ENCODE results near the gene HESX1.

HESX1 gene

DNA sequence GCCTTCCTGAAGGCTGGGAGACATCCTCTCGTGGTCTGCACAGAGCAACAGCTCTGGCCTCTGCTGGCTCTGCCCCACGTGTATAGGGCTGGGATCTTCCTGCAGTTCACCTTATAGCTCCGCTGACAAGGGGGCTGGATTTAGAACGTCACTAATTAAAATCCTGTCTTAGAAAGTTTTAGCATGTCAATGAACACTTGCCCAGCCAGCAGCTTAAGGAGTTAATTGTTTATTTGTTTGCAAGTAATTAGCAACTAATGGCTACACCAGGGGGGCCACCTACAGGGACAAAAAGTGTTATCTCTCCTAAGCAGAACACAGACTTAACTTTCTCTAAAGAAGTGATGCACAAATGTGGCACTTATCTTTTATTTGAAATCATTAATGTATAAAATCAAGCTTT lies at the start of gene HESX1:
TSS of gene HESX1 (minus strand) at position 84 of the 403 bp plus-strand sequence. CDS start at position 24, 60 bp downstream.
- DNase-seq (ENCODE audit: low spot score), result no peak

GRCh38 chr3:57244946-57245345 lies 45.2 kb upstream of the HESX1 start:
- DNase-seq (ENCODE audit: low spot score), result no peak

- no peak for DNase-seq (ENCODE audit: low spot score)
Measured at GRCh38 chr3:57234613-57235575, 35.1 kb upstream of the HESX1 start.

DNA sequence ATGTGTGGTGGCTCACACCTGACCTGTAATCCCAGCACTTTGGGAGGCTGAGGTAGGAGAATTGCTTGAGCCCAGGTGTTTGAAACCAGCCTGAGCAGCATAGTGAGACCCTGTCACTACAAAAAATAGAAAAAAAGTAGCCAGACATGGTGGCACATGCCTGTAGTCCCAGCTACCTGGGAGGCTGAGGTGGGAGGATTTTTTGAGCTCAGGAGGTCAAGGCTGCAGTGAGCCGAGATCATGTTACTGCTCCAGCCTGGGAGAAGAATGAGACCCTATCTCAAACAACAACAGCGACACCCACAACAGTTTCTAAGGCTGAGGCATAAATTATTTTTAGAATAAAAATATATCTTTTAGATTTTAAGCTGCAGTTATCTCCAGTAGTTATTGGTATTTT lies 34.0 kb upstream of the HESX1 start:
- no peak for DNase-seq (ENCODE audit: low spot score)

DNA sequence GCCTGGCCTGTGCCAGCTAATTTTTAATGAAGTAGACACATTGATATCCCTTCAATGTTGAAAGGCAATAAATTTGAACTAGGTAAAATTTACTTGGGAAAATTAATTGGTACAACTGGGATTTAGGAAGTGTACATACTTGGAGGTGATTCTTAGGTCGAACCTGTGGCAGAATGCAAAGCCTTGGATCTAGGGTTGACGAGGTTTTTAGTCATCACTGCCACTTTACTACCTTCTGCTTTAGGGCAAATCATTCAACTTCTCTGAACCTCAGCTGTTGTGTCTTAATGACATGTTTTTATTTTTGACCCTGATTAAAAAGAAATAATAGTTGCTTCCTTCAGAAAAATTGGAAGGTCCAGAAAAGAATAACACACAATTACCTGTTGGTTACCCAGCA lies 30.2 kb upstream of the HESX1 start:
- no peak for DNase-seq (ENCODE audit: low spot score)

GRCh38 chr3:57227930-57228751 lies 28.4 kb upstream of the HESX1 start:
- peak; percentile 54 for DNase-seq (ENCODE audit: low spot score)

DNA sequence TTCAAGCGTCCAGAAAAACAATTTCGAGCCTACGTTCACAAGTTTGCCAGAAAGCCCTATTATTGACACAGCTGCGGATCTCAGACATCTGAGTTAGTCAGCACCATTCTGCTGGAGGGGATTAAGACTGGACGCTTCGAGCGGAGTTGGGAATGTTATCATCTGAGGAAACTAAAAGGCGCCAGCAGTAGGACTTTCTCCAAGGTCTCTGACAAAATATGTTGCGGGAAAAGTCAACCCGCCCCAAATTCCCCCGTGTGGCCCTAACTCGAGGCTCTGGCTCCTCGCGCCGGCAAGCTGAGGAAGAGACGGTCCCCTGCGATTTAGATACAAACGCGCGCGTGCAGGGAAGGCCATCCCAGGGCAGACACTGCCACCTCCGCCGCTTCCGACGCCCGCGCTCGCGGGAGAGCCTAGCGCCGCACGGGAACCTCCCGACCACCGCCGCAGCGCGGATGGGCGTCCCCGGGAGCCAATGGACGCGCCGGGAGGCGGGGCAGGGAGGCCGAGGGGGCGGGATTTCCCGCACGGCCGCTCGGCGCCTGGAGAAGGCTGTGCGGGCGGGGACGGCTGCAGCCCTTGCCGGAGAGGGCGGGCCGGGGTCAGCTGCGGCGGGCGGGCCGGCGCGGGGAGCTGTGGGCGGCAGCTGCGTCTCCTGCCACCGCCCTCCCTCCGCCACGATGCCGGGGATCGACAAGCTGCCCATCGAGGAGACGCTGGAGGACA lies 27.6 kb upstream of the HESX1 start, which contains the start of gene APPL1:
TSS of gene APPL1 (plus strand) at position 526 of the 726 bp plus-strand sequence. CDS start at position 681, 155 bp downstream.
- peak; percentile 98 for DNase-seq (ENCODE audit: low spot score)

DNA sequence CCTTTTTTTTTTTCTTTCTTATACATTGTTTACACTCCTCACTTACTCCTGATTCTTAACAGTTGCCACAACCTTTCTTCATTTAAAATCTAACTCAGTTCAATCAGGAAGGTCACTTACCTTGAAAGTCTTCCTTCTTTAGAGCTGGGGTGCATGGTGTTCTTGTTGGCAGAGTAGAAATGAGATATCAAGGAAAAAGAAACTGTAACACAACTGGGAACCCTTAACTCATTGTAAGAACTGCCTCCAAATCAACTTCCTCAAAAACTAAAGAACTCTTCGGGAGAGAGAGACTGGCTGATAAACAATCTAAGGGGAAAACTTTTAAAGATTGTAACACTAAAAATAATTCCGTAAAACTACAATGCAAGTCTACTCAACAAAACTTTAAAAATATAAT lies 26.4 kb upstream of the HESX1 start:
- no peak for DNase-seq (ENCODE audit: low spot score)

DNA sequence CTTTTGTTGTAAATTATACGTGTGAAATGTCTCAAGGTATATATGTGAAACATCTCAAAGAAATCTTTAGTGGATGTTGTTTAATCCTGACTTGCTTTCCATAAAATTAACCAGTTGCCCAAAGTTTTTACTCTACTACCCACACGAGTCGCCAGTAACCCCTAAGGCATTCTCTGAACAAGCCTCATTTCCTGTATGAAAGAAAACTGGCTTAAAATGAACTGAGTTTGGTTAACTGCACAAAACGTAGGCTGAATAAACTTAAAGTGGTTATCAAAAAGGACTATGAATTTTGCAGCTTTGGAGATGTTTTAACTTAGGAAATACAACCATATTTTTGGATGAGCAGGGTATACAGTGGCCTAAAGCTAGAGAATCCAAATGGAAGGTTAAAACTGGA lies 25.1 kb upstream of the HESX1 start:
- no peak for DNase-seq (ENCODE audit: low spot score)

GRCh38 chr3:57221883-57222282 lies 22.1 kb upstream of the HESX1 start:
- peak; percentile 12 for DNase-seq (ENCODE audit: low spot score)

DNA sequence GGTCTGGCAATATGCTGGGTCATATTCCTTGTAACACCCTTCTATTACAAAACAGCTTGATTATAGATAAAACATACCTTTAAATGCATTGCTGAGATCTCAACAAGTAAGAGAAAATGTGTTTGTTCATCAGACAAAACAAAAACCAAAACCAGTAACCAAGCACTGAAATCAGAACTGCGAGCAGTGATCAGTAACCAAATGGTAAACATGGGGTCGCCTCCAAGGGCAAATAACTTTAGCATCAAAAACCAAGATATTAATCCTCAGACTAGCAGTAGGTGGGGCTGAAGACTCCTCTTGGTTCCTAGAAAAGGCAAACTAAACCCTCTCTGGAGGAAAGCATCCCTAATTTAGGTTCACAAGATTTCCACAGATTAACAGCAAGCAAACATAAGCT lies 6.6 kb upstream of the HESX1 start:
- no peak for DNase-seq (ENCODE audit: low spot score)

GRCh38 chr3:57194641-57195040 lies 5.1 kb downstream of the HESX1 start:
- DNase-seq (ENCODE audit: low spot score), result no peak

DNA sequence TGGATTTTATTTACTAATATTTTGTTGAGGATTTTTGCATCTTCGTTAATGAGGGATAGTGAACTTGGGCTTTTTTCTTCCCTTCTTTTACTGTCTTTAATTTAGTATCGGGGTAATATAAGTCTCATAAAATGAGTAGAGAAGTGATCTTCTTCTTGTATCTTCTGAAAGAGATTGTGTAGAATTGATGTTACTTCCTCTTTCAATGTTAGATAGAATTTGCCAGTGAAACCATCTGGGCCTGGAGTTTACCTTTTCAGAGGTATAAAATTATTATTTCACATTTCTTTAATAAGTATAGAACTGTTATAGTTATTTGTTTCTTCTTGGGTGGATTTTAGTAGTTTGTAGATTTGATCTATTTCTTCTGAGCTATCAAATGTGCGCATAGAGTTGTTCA lies 7.8 kb downstream of the HESX1 start:
- no peak for DNase-seq (ENCODE audit: low spot score)

- DNase-seq (ENCODE audit: low spot score), result no peak
Measured at GRCh38 chr3:57184526-57184925, 15.3 kb downstream of the HESX1 start.

- no peak for DNase-seq (ENCODE audit: low spot score)
Measured at GRCh38 chr3:57179580-57180410, 20.0 kb downstream of the HESX1 start.

- DNase-seq (ENCODE audit: low spot score), result no peak
Measured at GRCh38 chr3:57176045-57176444, 23.7 kb downstream of the HESX1 start.

GRCh38 chr3:57173687-57174086 lies 26.1 kb downstream of the HESX1 start:
- DNase-seq (ENCODE audit: low spot score), result no peak

DNA sequence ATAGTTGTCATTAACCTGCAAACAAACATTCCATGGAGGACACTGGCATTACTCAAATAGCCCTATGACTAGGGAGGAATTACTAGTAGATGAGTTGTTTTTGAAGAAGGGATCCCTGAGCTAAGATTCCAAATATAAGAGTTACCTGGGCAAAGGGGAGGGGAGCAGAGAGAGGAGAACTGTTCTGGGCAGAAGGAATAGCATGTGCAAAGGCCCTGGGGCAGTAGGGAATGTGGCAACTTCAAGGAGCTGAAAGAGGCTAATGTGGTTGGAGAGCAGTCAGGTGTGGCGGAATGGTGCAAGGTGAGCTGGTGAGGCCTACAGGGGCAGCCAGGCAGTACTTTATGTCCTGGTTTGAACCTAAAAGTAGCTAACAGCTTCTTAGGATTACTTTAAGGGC lies 28.8 kb downstream of the HESX1 start:
- no peak for DNase-seq (ENCODE audit: low spot score)

- DNase-seq (ENCODE audit: low spot score), result peak; percentile 66
Measured at GRCh38 chr3:57169872-57170623, 29.7 kb downstream of the HESX1 start.

DNA sequence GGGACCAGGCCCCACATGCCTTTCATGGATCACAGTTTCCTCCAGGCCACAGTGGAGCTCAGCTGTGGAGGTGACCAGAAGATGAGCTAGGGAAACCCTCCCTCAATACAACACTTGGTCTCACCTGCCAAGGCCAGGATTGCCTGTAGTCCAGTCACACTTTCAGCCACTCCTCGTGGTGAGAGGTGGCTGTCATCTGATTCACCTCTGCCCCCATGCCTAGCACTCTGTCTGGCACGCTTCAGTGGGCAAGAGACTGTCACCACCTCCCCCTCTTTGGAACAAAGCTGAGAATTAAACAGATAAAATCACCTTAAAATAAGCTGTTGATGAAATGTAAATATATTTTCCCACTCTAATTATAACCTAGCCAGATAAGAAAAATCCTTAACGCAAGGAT lies 30.7 kb downstream of the HESX1 start:
- DNase-seq (ENCODE audit: low spot score), result no peak
